ENCODE measurements around the gene CLIC6. TPM values are rescaled to one million over a fixed set of nuclear protein-coding genes. Genes with fewer than 3 reads are reported as not detected.

The CLIC6 gene
- total and polyA plus RNA-seq, 2 of the 8 experiments (the other 6 are each of a cell fraction or from before 2014, with no cell fraction given) = 0.42 to 1.3 TPM

GRCh38 chr21:34732388-34732821, 63.6 kb downstream of the CLIC6 start:
- DNase-seq (ENCODE audit: low read depth in 1 of 2, low spot score in 2 of 2) (no peak), FAIRE-seq (no peak)
- Histone ChIP-seq H3K18ac (ENCODE audit: extremely low read depth, low read length) (no peak overlapping the region), H2AFZ (ENCODE audit: low read length) (no peak overlapping the region), H3K79me1 (ENCODE audit: low read depth, low read length) (no peaks in the 10 kb centered on the region), H2AK5ac (ENCODE audit: low read depth, low read length) (no peak overlapping the region), H3K36me3 (ENCODE audit: control insufficient read depth in 2 of 4, insufficient read depth in 4 of 4, low read length in 3 of 4) (no peaks in the 10 kb centered on the region), H2BK5ac (ENCODE audit: low read depth, low read length) (no peak overlapping the region), H3K79me2 (ENCODE audit: control insufficient read depth in 1 of 2, insufficient read depth in 2 of 2, low read length in 2 of 2) (no peaks in the 10 kb centered on the region), H4K20me1 (replicated peaks in 1 of 2; ENCODE audit: control insufficient read depth in 1 of 2, insufficient read depth in 2 of 2, low read length in 2 of 2) (no peaks in the 10 kb centered on the region), H3K4ac (replicated peaks; ENCODE audit: insufficient read length, low read depth, low read length) (no peak overlapping the region), H4K5ac (ENCODE audit: insufficient read length, low read depth, low read length) (no peak overlapping the region), H2BK15ac (ENCODE audit: low read length) (no peak overlapping the region), H3K23me2 (ENCODE audit: low read depth, low read length) (no peaks in the 10 kb centered on the region; the same call in 1 of the 2 replicates), H3K4me2 (ENCODE audit: insufficient read depth in 1 of 2, low read depth in 2 of 2, low read length in 2 of 2) (no peak overlapping the region), H3K27ac (ENCODE audit: low read depth, low read length) (no peak overlapping the region), H4K91ac (replicated peaks; ENCODE audit: insufficient read length, low read length) (no peak overlapping the region), H3K56ac (replicated peaks; ENCODE audit: insufficient read length, low read depth, low read length) (no peak overlapping the region), H3K23ac (ENCODE audit: insufficient read length) (no peak overlapping the region), H3K9me3 (ENCODE audit: insufficient read depth in 2 of 2, low read depth in 1 of 2, low read length in 1 of 2) (no peaks in the 10 kb centered on the region), H2BK12ac (ENCODE audit: low read depth, low read length) (no peak overlapping the region), H2BK120ac (replicated peaks; ENCODE audit: low read depth, low read length) (no peak overlapping the region), H3K4me3 (ENCODE audit: extremely low read depth in 1 of 4, insufficient read depth in 2 of 4, low read depth in 3 of 4, low read length in 4 of 4) (no peak overlapping the region), H3K14ac (ENCODE audit: insufficient read length) (no peak overlapping the region), H3K27me3 (replicated peaks in 1 of 4; ENCODE audit: control insufficient read depth in 3 of 4, extremely low read depth in 1 of 4, insufficient read depth in 3 of 4, low read length in 3 of 4) (no peaks in the 10 kb centered on the region), H2BK20ac (ENCODE audit: low read length) (no peak overlapping the region), H4K8ac (ENCODE audit: extremely low read depth, insufficient read depth, low read length) (no peak overlapping the region), H3K9ac (replicated peaks in 1 of 4; ENCODE audit: extremely low read depth in 1 of 4, low read depth in 3 of 4, low read length in 3 of 4) (no peak overlapping the region), H3K4me1 (replicated peaks in 1 of 4; ENCODE audit: control insufficient read depth in 3 of 4, insufficient read depth in 4 of 4, low read length in 3 of 4) (peaks cover 0 to 5% (median 0%) of the 10 kb centered on the region in 4 experiments; a peak in 1 of 7 replicates)
- 90% methylated on average over 4 of the region's 4 CpGs; no CpG with 5 or more reads in 1 of the 2 experiments for WGBS, 2 experiments (ENCODE audit: extremely low coverage in 1 of 2, insufficient coverage in 1 of 2, insufficient read length in 1 of 2, insufficient replicate concordance in 2 of 2, low coverage in 1 of 2, low lambda C conversion rate in 2 of 2, missing lambda C conversion rate in 1 of 2)
- ChIA-PET POLR2A (ENCODE audit: partially characterized antibody) (no interaction called here), CTCF (ENCODE audit: partially characterized antibody) (interaction anchor here (1.0 to 3.5 kb wide), 3 partner anchors 9 to 13 kb away, joined by 3 to 23 read pairs (median 7); no protein-coding TSS in a partner anchor)
- TF ChIP-seq BACH1 (IDR thresholded peaks at IDR 0.05; ENCODE audit: low read length) = no peak
- no peak for TF ChIP-seq MAFK (IDR thresholded peaks at IDR 0.05; ENCODE audit: low read depth, low read length)
- TF ChIP-seq FOSL1 (IDR thresholded peaks at IDR 0.05; ENCODE audit: insufficient read depth, low read depth, low read length) = no peak
- no peak for TF ChIP-seq GABPA (IDR thresholded peaks at IDR 0.05; ENCODE audit: borderline replicate concordance, insufficient read depth, low read length)
- TF ChIP-seq ATF3 (IDR thresholded peaks at IDR 0.05; ENCODE audit: insufficient read depth, low read depth, low read length) = no peak
- no peak for TF ChIP-seq TBP (IDR thresholded peaks at IDR 0.05; ENCODE audit: low read depth, low read length)
- no peak for TF ChIP-seq PHF8 (conservative IDR thresholded peaks at IDR 0.05; ENCODE audit: low read depth, low read length)
- TF ChIP-seq, protein P1, sequence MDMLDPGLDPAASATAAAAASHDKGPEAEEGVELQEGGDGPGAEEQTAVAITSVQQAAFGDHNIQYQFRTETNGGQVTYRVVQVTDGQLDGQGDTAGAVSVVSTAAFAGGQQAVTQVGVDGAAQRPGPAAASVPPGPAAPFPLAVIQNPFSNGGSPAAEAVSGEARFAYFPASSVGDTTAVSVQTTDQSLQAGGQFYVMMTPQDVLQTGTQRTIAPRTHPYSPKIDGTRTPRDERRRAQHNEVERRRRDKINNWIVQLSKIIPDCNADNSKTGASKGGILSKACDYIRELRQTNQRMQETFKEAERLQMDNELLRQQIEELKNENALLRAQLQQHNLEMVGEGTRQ (IDR thresholded peaks at IDR 0.05; ENCODE audit: low read length) = no peak
- no peak for TF ChIP-seq EZH2 (IDR thresholded peaks at IDR 0.05; ENCODE audit: low read depth, low read length, severe bottlenecking)
- TF ChIP-seq CHD2 (IDR thresholded peaks at IDR 0.05; ENCODE audit: low read length) = no peak
- no peak for TF ChIP-seq CEBPB (IDR thresholded peaks at IDR 0.05; ENCODE audit: low read depth, low read length)
- TF ChIP-seq SIX5 (IDR thresholded peaks at IDR 0.05; ENCODE audit: low read depth, low read length) = no peak
- TF ChIP-seq RFX5 (IDR thresholded peaks at IDR 0.05; ENCODE audit: borderline replicate concordance, low read depth, low read length) = no peak
